ENCODE measurements around the gene GLE1.

The GLE1 gene

DNA sequence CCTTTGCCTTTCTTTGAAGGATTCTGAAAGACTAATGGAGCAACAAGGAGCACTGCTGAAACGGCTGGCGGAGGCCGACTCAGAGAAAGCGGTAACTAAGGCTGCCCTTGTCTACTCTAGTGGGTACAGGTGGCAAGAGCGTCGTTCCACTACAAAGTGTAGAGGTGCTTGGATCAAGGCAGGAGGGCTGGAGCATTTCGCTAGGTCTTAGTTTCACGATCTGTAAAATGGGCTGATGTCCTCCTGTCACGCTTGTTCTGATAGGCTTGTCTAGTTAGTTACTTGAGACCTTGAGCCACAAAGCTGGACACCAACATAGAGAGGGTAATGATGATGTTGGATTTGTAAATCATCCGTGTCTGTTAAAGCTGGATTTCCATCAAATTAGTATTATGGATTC lies 23.0 kb upstream of the GLE1 start:
- H3K56ac ChIP-seq (ENCODE audit: low read length), result no peak overlapping the region
- no peaks in the 10 kb centered on the region for H3K4me1 ChIP-seq (ENCODE audit: control insufficient read depth, low read depth, low read length)
- H2BK120ac ChIP-seq (ENCODE audit: low read depth, low read length), result no peak overlapping the region
- H2AK5ac ChIP-seq (ENCODE audit: low read length), result no peak overlapping the region
- DNase-seq, result no peak
- no peaks in the 10 kb centered on the region for H3K79me1 ChIP-seq (ENCODE audit: low read length)
- H2BK15ac ChIP-seq (replicated peaks; ENCODE audit: low read depth), result no peak overlapping the region
- H3K4ac ChIP-seq (ENCODE audit: low read depth, low read length), result no peak overlapping the region
- H3K18ac ChIP-seq (ENCODE audit: low read length), result no peak overlapping the region
- H4K5ac ChIP-seq (ENCODE audit: low read length), result no peak overlapping the region
- H3K27ac ChIP-seq (ENCODE audit: low read depth, low read length), result no peak overlapping the region
- H3K4me3 ChIP-seq (ENCODE audit: low read length), result no peak overlapping the region
- no peak overlapping the region for H2BK5ac ChIP-seq (ENCODE audit: low read length)
- no peak overlapping the region for H3K4me2 ChIP-seq (ENCODE audit: low read length)
- WGBS (ENCODE audit: extremely low coverage, insufficient coverage, low lambda C conversion rate), result no CpG with 5 or more reads among the region's 10 CpGs
- no peak overlapping the region for H4K8ac ChIP-seq (ENCODE audit: low read depth, low read length)
- H3K36me3 ChIP-seq (ENCODE audit: control insufficient read depth, insufficient read depth, low read length), result peaks cover 16% of the 10 kb centered on the region
- H3K23ac ChIP-seq (ENCODE audit: low read length), result no peak overlapping the region
- no peaks in the 10 kb centered on the region for H3K27me3 ChIP-seq (ENCODE audit: insufficient read depth, low read length, poor library complexity)
- no peak overlapping the region for H3K9ac ChIP-seq (ENCODE audit: low read length)
- no peaks in the 10 kb centered on the region for H3K79me2 ChIP-seq (ENCODE audit: control insufficient read depth, insufficient read depth, low read length)

DNA sequence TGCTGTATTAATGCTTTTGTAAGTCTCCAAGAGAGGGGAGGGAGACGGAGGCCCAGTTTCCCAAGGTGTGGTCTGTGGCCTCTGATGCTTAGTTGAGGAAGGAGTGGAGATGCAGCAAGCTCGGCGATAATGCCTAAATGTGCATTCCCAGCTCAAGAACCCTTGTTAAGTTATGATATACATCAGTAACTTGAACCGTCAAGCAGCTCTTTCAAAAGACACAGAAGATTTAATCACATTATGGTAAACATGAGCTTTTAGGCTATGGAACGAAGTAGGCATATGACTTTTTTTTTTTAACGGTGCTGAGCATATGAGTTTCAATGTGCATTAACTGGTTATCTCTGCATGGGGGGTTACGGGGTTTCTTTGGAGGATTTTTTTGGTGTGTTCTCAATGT lies 22.3 kb upstream of the GLE1 start:
- Histone ChIP-seq H3K56ac (ENCODE audit: low read length) (no peak overlapping the region), H2BK15ac (replicated peaks; ENCODE audit: low read depth) (no peak overlapping the region), H3K79me2 (ENCODE audit: control insufficient read depth, insufficient read depth, low read length) (no peaks in the 10 kb centered on the region), H3K4me3 (ENCODE audit: low read length) (no peak overlapping the region), H3K4me2 (ENCODE audit: low read length) (no peak overlapping the region), H3K9ac (ENCODE audit: low read length) (no peak overlapping the region), H3K23ac (ENCODE audit: low read length) (no peak overlapping the region), H2BK120ac (ENCODE audit: low read depth, low read length) (no peak overlapping the region), H3K4ac (ENCODE audit: low read depth, low read length) (no peak overlapping the region), H3K27ac (ENCODE audit: low read depth, low read length) (no peak overlapping the region), H4K5ac (ENCODE audit: low read length) (no peak overlapping the region), H2BK5ac (ENCODE audit: low read length) (no peak overlapping the region), H3K18ac (ENCODE audit: low read length) (no peak overlapping the region), H2AK5ac (ENCODE audit: low read length) (no peak overlapping the region), H3K27me3 (ENCODE audit: insufficient read depth, low read length, poor library complexity) (no peaks in the 10 kb centered on the region), H4K8ac (ENCODE audit: low read depth, low read length) (no peak overlapping the region), H3K36me3 (ENCODE audit: control insufficient read depth, insufficient read depth, low read length) (peaks cover 16% of the 10 kb centered on the region), H3K79me1 (ENCODE audit: low read length) (no peaks in the 10 kb centered on the region), H3K4me1 (ENCODE audit: control insufficient read depth, low read depth, low read length) (no peaks in the 10 kb centered on the region)
- WGBS (ENCODE audit: extremely low coverage, insufficient coverage, low lambda C conversion rate), result no CpG with 5 or more reads among the region's 7 CpGs
- DNase-seq, result no peak

DNA sequence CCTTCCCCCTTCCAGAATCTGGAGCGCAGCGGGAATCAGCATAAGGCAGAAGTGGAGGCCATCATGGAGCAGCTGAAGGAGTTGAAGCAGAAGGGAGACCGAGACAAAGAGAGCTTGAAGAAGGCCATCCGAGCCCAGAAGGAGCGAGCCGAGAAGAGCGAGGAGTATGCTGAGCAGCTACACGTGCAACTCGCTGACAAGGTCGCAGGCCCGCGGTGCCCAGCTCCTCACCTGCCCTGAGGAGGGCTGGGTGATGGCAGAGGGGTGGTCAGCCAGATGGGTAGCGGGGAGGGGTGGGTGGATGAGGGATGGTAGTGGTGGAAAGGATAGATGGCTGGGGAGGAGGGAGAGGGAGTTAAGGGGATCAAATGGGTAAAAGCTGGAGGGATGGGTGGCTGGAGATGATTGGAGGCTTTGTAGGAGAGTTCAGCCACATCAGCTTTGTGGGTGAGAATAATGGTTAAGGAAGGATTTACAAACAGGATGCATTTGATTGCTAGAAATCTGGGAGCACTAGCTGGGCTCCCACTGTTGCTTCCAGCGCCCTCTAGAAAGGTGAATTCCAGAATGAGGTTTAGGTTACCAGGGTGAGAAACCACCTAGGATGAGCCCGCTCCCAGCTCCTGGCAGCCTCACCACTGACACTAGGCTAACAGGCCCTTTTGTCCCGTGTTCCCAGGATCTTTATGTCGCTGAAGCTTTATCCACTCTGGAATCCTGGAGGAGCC lies 19.7 kb upstream of the GLE1 start:
- Histone ChIP-seq H4K5ac (ENCODE audit: low read length) (no peak overlapping the region), H3K4me3 (ENCODE audit: low read length) (no peak overlapping the region), H3K18ac (ENCODE audit: low read length) (no peak overlapping the region), H3K27me3 (ENCODE audit: insufficient read depth, low read length, poor library complexity) (no peaks in the 10 kb centered on the region), H3K4me1 (ENCODE audit: control insufficient read depth, low read depth, low read length) (no peaks in the 10 kb centered on the region), H2BK120ac (ENCODE audit: low read depth, low read length) (no peak overlapping the region), H4K8ac (ENCODE audit: low read depth, low read length) (no peak overlapping the region), H3K4ac (ENCODE audit: low read depth, low read length) (no peak overlapping the region), H2AK5ac (ENCODE audit: low read length) (no peak overlapping the region), H3K23ac (ENCODE audit: low read length) (no peak overlapping the region), H3K9ac (ENCODE audit: low read length) (no peak overlapping the region), H3K79me1 (ENCODE audit: low read length) (no peaks in the 10 kb centered on the region), H3K36me3 (ENCODE audit: control insufficient read depth, insufficient read depth, low read length) (peaks cover 13% of the 10 kb centered on the region), H3K4me2 (ENCODE audit: low read length) (no peak overlapping the region), H3K56ac (ENCODE audit: low read length) (no peak overlapping the region), H2BK5ac (ENCODE audit: low read length) (no peak overlapping the region), H3K27ac (ENCODE audit: low read depth, low read length) (no peak overlapping the region), H3K79me2 (ENCODE audit: control insufficient read depth, insufficient read depth, low read length) (no peaks in the 10 kb centered on the region), H2BK15ac (replicated peaks; ENCODE audit: low read depth) (no peak overlapping the region)
- no CpG with 5 or more reads among the region's 17 CpGs for WGBS (ENCODE audit: extremely low coverage, insufficient coverage, low lambda C conversion rate)
- no peak for DNase-seq

GRCh38 chr9:128485414-128485855 lies 19.1 kb upstream of the GLE1 start:
- Histone ChIP-seq H2BK120ac (ENCODE audit: low read depth, low read length) (no peak overlapping the region), H3K23ac (ENCODE audit: low read length) (no peak overlapping the region), H3K4ac (ENCODE audit: low read depth, low read length) (no peak overlapping the region), H2BK5ac (ENCODE audit: low read length) (no peak overlapping the region), H3K79me2 (ENCODE audit: control insufficient read depth, insufficient read depth, low read length) (no peaks in the 10 kb centered on the region), H3K79me1 (ENCODE audit: low read length) (no peaks in the 10 kb centered on the region), H4K8ac (ENCODE audit: low read depth, low read length) (no peak overlapping the region), H3K18ac (ENCODE audit: low read length) (no peak overlapping the region), H3K27ac (ENCODE audit: low read depth, low read length) (no peak overlapping the region), H3K36me3 (ENCODE audit: control insufficient read depth, insufficient read depth, low read length) (peaks cover 13% of the 10 kb centered on the region), H2BK15ac (replicated peaks; ENCODE audit: low read depth) (no peak overlapping the region), H3K4me2 (ENCODE audit: low read length) (no peak overlapping the region), H3K27me3 (ENCODE audit: insufficient read depth, low read length, poor library complexity) (no peaks in the 10 kb centered on the region), H3K56ac (ENCODE audit: low read length) (no peak overlapping the region), H4K5ac (ENCODE audit: low read length) (no peak overlapping the region), H3K4me3 (ENCODE audit: low read length) (no peak overlapping the region), H2AK5ac (ENCODE audit: low read length) (no peak overlapping the region), H3K4me1 (ENCODE audit: control insufficient read depth, low read depth, low read length) (no peaks in the 10 kb centered on the region), H3K9ac (ENCODE audit: low read length) (no peak overlapping the region)
- no CpG with 5 or more reads among the region's 7 CpGs for WGBS (ENCODE audit: extremely low coverage, insufficient coverage, low lambda C conversion rate)
- DNase-seq, result no peak

DNA sequence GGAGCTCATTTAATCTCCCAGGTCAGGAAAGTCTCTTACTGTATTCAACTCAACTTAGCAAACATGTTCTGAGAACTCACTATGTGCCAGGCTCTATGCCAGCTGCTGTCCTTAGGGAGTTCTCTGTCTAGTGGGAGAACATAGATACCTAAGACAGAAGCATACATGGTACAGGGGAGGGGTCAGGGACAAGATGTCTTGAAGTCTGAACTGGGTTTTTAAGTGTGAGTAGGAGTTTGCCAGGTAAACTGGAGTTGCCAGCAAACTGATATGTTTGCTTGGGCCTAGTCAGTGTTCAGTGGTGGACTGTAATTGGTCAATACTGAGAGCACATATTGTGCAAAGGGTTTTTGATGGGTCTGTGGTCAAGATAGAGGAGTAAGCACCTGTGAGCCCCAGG lies 18.3 kb upstream of the GLE1 start:
- no peak overlapping the region for H3K56ac ChIP-seq (ENCODE audit: low read length)
- H4K8ac ChIP-seq (ENCODE audit: low read depth, low read length), result no peak overlapping the region
- no peak overlapping the region for H2BK5ac ChIP-seq (ENCODE audit: low read length)
- H3K4me2 ChIP-seq (ENCODE audit: low read length), result no peak overlapping the region
- no peak overlapping the region for H3K9ac ChIP-seq (ENCODE audit: low read length)
- H3K23ac ChIP-seq (ENCODE audit: low read length), result no peak overlapping the region
- H3K4me1 ChIP-seq (ENCODE audit: control insufficient read depth, low read depth, low read length), result no peaks in the 10 kb centered on the region
- H3K4ac ChIP-seq (ENCODE audit: low read depth, low read length), result no peak overlapping the region
- H3K27ac ChIP-seq (ENCODE audit: low read depth, low read length), result no peak overlapping the region
- H3K79me2 ChIP-seq (ENCODE audit: control insufficient read depth, insufficient read depth, low read length), result no peaks in the 10 kb centered on the region
- no peak overlapping the region for H3K18ac ChIP-seq (ENCODE audit: low read length)
- no peak overlapping the region for H2BK15ac ChIP-seq (replicated peaks; ENCODE audit: low read depth)
- H3K4me3 ChIP-seq (ENCODE audit: low read length), result no peak overlapping the region
- no peak overlapping the region for H4K5ac ChIP-seq (ENCODE audit: low read length)
- H2AK5ac ChIP-seq (ENCODE audit: low read length), result no peak overlapping the region
- no peaks in the 10 kb centered on the region for H3K79me1 ChIP-seq (ENCODE audit: low read length)
- no peak for DNase-seq
- no peak overlapping the region for H2BK120ac ChIP-seq (ENCODE audit: low read depth, low read length)
- peaks cover 13% of the 10 kb centered on the region for H3K36me3 ChIP-seq (ENCODE audit: control insufficient read depth, insufficient read depth, low read length)
- H3K27me3 ChIP-seq (ENCODE audit: insufficient read depth, low read length, poor library complexity), result no peaks in the 10 kb centered on the region

- Histone ChIP-seq H3K4ac (ENCODE audit: low read depth, low read length) (no peak overlapping the region), H3K4me1 (ENCODE audit: control insufficient read depth, low read depth, low read length) (no peaks in the 10 kb centered on the region), H3K56ac (ENCODE audit: low read length) (no peak overlapping the region), H2BK120ac (ENCODE audit: low read depth, low read length) (no peak overlapping the region), H3K36me3 (ENCODE audit: control insufficient read depth, insufficient read depth, low read length) (peaks cover 22% of the 10 kb centered on the region), H3K79me1 (ENCODE audit: low read length) (no peaks in the 10 kb centered on the region), H3K79me2 (ENCODE audit: control insufficient read depth, insufficient read depth, low read length) (no peaks in the 10 kb centered on the region), H3K4me3 (ENCODE audit: low read length) (no peak overlapping the region), H3K4me2 (ENCODE audit: low read length) (no peak overlapping the region), H2AK5ac (ENCODE audit: low read length) (no peak overlapping the region), H4K5ac (ENCODE audit: low read length) (no peak overlapping the region), H3K27me3 (ENCODE audit: insufficient read depth, low read length, poor library complexity) (no peaks in the 10 kb centered on the region), H3K9ac (ENCODE audit: low read length) (no peak overlapping the region), H4K8ac (ENCODE audit: low read depth, low read length) (no peak overlapping the region), H2BK15ac (replicated peaks; ENCODE audit: low read depth) (no peak overlapping the region), H3K23ac (ENCODE audit: low read length) (no peak overlapping the region), H2BK5ac (ENCODE audit: low read length) (no peak overlapping the region), H3K27ac (ENCODE audit: low read depth, low read length) (no peak overlapping the region), H3K18ac (ENCODE audit: low read length) (no peak overlapping the region)
- no peak for DNase-seq
- no CpG with 5 or more reads among the region's 2 CpGs for WGBS (ENCODE audit: extremely low coverage, insufficient coverage, low lambda C conversion rate)
These were observed 11.1 kb upstream of the GLE1 start for GRCh38 chr9:128493424-128493823.
